GM12878 (cell line): ENCODE measurements around the gene TEKT2.

Source experiments
- ATF7 ChIP-seq: fragments of 450-650 bp; IDR thresholded peaks from 2 replicates; pipeline ENCODE4 v1.6.1; 2016; ENCODE audit warnings: low read depth, mild to moderate bottlenecking
- CREB1 ChIP-seq: IDR thresholded peaks from 2 replicates; pipeline ENCODE4 v1.6.1; 2012; ENCODE audit warnings: low read depth, mild to moderate bottlenecking, inconsistent platforms
- CTCF ChIP-seq, 3 experiments: IDR thresholded peaks in 2 of 3; conservative IDR thresholded peaks in 1 of 3; 2 replicates each; pipeline ENCODE4 v1.5.1; 2011; ENCODE audit warnings: low read depth in 3 of 3, low read length in 3 of 3, mild to moderate bottlenecking in 3 of 3, control low read depth in 2 of 3, moderate library complexity in 2 of 3, inconsistent platforms in 1 of 3, mixed read lengths in 1 of 3; ENCODE audit not compliant: control insufficient read depth in 2 of 3, insufficient read depth in 1 of 3; ENCODE audit errors: extremely low read depth in 1 of 3
- ELK1 ChIP-seq: IDR thresholded peaks from 2 replicates; pipeline ENCODE4 v1.6.1; 2012; ENCODE audit warnings: low read depth, low read length, improper control_type of control experiment
- ESRRA ChIP-seq: IDR thresholded peaks from 2 replicates; pipeline ENCODE4 v1.6.1; 2012; ENCODE audit warnings: mild to moderate bottlenecking, low read length, improper control_type of control experiment
- FOS ChIP-seq: IDR thresholded peaks from 3 replicates; pipeline ENCODE4 v1.6.1; 2011; ENCODE audit warnings: borderline replicate concordance; ENCODE audit not compliant: insufficient read length; ENCODE audit errors: extremely low read depth
- HDAC2 ChIP-seq: fragments of 200-600 bp; sonication (generic); IDR thresholded peaks from 2 replicates; pipeline ENCODE4 v1.6.1; 2017
- IRF3 ChIP-seq: fragments of 450-650 bp; IDR thresholded peaks from 2 replicates; pipeline ENCODE4 v1.6.1; 2014; ENCODE audit warnings: mild to moderate bottlenecking
- POLR2A ChIP-seq: IDR thresholded peaks from 2 replicates; pipeline ENCODE4 v1.6.1; 2011; ENCODE audit warnings: low read depth, mild to moderate bottlenecking, low read length
- REST ChIP-seq: IDR thresholded peaks from 2 replicates; pipeline ENCODE4 v1.6.1; 2012; ENCODE audit warnings: mild to moderate bottlenecking, low read depth, low read length
- SKIL ChIP-seq: fragments of 450-650 bp; IDR thresholded peaks from 2 replicates; pipeline ENCODE4 v1.6.1; 2017; ENCODE audit warnings: mild to moderate bottlenecking, low read depth, inconsistent platforms; ENCODE audit not compliant: poor library complexity, severe bottlenecking
- SMAD5 ChIP-seq: IDR thresholded peaks from 2 replicates; pipeline ENCODE4 v1.6.1; 2016; ENCODE audit warnings: antibody characterized with exemption, low read depth
- SP1 ChIP-seq: IDR thresholded peaks from one replicate; pipeline ENCODE4 v1.6.1; 2011; ENCODE audit warnings: low read depth, low read length
- TAF1 ChIP-seq: IDR thresholded peaks from 2 replicates; pipeline ENCODE4 v1.6.1; 2011; ENCODE audit warnings: mild to moderate bottlenecking, low read depth, low read length, borderline replicate concordance

GRCh38 chr1:36087233-36088123 is 3.6 kb downstream of the TEKT2 start:
- TF ChIP-seq POLR2A (no peak), SP1 (no peak), CTCF (IDR thresholded peaks at IDR 0.05 in 2 of 3, conservative IDR thresholded peaks at IDR 0.05 in 1 of 3; ENCODE audit: control insufficient read depth in 2 of 3, extremely low read depth in 1 of 3, insufficient read depth in 1 of 3, low read depth in 3 of 3, low read length in 3 of 3) (no peak), TAF1 (no peak), IRF3 (no peak), SMAD5 (no peak), SKIL (no peak), ATF7 (no peak), REST (no peak), CREB1 (no peak), HDAC2 (no peak), ESRRA (no peak), FOS (no peak), ELK1 (no peak)
